Ishikawa (cell line): ENCODE results near the gene OSBPL1A.

ENCODE experiments used
- CEBPB ChIP-seq: IDR thresholded peaks from 2 replicates; pipeline ENCODE4 v1.6.1; 2012
- CREB1 ChIP-seq: IDR thresholded peaks from 2 replicates; pipeline ENCODE4 v1.6.1; 2012; ENCODE audit warnings: low read depth
- EGR1 ChIP-seq: IDR thresholded peaks from 2 replicates; pipeline ENCODE4 v1.6.1; 2012
- EP300 ChIP-seq: IDR thresholded peaks from 2 replicates; pipeline ENCODE4 v1.6.1; 2012; ENCODE audit warnings: borderline replicate concordance
- FOXM1 ChIP-seq: IDR thresholded peaks from 2 replicates; pipeline ENCODE4 v1.6.1; 2012; ENCODE audit warnings: low read depth, borderline replicate concordance
- NFIC ChIP-seq: IDR thresholded peaks from 2 replicates; pipeline ENCODE4 v1.6.1; 2012
- RAD21 ChIP-seq: IDR thresholded peaks from 2 replicates; pipeline ENCODE4 v1.6.1; 2012; ENCODE audit warnings: low read depth
- TAF1 ChIP-seq: IDR thresholded peaks from 2 replicates; pipeline ENCODE4 v1.6.1; 2012; ENCODE audit warnings: low read depth, mild to moderate bottlenecking
- TCF12 ChIP-seq: IDR thresholded peaks from 2 replicates; pipeline ENCODE4 v1.6.1; 2012; ENCODE audit warnings: low read depth
- TEAD4 ChIP-seq: IDR thresholded peaks from 2 replicates; pipeline ENCODE4 v1.6.1; 2012
- YY1 ChIP-seq: IDR thresholded peaks from 2 replicates; pipeline ENCODE4 v1.6.1; 2012; ENCODE audit warnings: low read depth
- ZBTB7A ChIP-seq: IDR thresholded peaks from 2 replicates; pipeline ENCODE4 v1.6.1; 2012; ENCODE audit warnings: low read depth
- TF ChIP-seq, protein P1 (sequence below): IDR thresholded peaks from 2 replicates; pipeline ENCODE4 v1.6.1; 2012; ENCODE audit warnings: low read depth, mild to moderate bottlenecking
- TF ChIP-seq, protein P2 (sequence below): IDR thresholded peaks from 2 replicates; pipeline ENCODE4 v1.6.1; 2012
- TF ChIP-seq, protein P3 (sequence below): IDR thresholded peaks from 2 replicates; pipeline ENCODE4 v1.6.1; 2012

The OSBPL1A gene

DNA sequence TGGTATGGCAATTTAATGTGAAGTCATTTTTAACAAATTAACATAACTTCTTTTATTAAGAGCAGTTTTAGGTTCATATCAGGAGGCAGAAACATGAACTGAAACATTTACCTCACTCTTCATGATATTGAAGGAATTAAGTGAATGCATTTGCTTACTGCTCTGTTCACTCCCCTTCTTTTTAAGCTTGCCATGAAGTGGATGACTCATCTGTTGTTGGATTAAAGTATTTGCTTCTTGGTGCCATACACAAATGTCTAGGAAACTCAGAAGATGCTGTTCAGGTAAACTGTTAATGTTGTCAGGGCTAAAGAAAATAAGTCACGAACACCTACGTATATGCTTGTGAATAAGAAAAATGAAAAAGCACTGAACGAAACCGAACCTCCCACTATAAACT lies 268.9 kb downstream of the OSBPL1A start:
- no peak for TF ChIP-seq NFIC
- TF ChIP-seq, protein P1, sequence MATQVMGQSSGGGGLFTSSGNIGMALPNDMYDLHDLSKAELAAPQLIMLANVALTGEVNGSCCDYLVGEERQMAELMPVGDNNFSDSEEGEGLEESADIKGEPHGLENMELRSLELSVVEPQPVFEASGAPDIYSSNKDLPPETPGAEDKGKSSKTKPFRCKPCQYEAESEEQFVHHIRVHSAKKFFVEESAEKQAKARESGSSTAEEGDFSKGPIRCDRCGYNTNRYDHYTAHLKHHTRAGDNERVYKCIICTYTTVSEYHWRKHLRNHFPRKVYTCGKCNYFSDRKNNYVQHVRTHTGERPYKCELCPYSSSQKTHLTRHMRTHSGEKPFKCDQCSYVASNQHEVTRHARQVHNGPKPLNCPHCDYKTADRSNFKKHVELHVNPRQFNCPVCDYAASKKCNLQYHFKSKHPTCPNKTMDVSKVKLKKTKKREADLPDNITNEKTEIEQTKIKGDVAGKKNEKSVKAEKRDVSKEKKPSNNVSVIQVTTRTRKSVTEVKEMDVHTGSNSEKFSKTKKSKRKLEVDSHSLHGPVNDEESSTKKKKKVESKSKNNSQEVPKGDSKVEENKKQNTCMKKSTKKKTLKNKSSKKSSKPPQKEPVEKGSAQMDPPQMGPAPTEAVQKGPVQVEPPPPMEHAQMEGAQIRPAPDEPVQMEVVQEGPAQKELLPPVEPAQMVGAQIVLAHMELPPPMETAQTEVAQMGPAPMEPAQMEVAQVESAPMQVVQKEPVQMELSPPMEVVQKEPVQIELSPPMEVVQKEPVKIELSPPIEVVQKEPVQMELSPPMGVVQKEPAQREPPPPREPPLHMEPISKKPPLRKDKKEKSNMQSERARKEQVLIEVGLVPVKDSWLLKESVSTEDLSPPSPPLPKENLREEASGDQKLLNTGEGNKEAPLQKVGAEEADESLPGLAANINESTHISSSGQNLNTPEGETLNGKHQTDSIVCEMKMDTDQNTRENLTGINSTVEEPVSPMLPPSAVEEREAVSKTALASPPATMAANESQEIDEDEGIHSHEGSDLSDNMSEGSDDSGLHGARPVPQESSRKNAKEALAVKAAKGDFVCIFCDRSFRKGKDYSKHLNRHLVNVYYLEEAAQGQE = no peak
- no peak for TF ChIP-seq ZBTB7A
- no peak for TF ChIP-seq TEAD4
- TF ChIP-seq CREB1 = no peak
- TF ChIP-seq, protein P2, sequence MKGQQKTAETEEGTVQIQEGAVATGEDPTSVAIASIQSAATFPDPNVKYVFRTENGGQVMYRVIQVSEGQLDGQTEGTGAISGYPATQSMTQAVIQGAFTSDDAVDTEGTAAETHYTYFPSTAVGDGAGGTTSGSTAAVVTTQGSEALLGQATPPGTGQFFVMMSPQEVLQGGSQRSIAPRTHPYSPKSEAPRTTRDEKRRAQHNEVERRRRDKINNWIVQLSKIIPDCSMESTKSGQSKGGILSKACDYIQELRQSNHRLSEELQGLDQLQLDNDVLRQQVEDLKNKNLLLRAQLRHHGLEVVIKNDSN = no peak
- TF ChIP-seq FOXM1 = no peak
- no peak for TF ChIP-seq RAD21
- TF ChIP-seq YY1 = no peak
- TF ChIP-seq CEBPB = no peak
- no peak for TF ChIP-seq TCF12
- TF ChIP-seq EP300 = no peak
- TF ChIP-seq EGR1 = no peak
- no peak for TF ChIP-seq TAF1
- TF ChIP-seq, protein P3, sequence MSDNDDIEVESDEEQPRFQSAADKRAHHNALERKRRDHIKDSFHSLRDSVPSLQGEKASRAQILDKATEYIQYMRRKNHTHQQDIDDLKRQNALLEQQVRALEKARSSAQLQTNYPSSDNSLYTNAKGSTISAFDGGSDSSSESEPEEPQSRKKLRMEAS = no peak

DNA sequence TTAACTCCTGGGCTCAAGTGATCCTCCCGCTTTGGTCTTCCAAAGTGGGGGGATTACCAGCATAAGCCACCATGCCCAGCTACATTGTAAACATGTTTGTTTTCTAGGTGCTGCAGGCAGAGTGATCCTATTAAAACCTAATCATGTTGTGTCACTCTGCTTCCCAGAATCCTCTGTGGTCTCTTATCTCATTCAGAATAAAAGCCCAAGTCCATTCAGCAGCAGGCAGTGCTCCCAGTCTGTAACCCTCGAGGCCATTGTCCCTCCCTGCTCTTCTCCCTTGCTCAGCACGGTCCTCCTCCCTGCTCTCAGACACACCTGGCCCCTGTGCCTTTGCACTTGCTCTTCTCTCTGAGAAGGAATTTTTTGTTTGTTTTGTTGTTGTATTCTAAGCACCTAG lies 269.9 kb downstream of the OSBPL1A start:
- no peak for TF ChIP-seq RAD21
- no peak for TF ChIP-seq CREB1
- no peak for TF ChIP-seq EP300
- TF ChIP-seq TAF1 = no peak
- TF ChIP-seq ZBTB7A = no peak
- TF ChIP-seq TEAD4 = no peak
- TF ChIP-seq, protein P2 = no peak
- no peak for TF ChIP-seq FOXM1
- no peak for TF ChIP-seq NFIC
- TF ChIP-seq TCF12 = no peak
- TF ChIP-seq, protein P1 = no peak
- TF ChIP-seq YY1 = no peak
- TF ChIP-seq CEBPB = no peak
- TF ChIP-seq, protein P3 = no peak

DNA sequence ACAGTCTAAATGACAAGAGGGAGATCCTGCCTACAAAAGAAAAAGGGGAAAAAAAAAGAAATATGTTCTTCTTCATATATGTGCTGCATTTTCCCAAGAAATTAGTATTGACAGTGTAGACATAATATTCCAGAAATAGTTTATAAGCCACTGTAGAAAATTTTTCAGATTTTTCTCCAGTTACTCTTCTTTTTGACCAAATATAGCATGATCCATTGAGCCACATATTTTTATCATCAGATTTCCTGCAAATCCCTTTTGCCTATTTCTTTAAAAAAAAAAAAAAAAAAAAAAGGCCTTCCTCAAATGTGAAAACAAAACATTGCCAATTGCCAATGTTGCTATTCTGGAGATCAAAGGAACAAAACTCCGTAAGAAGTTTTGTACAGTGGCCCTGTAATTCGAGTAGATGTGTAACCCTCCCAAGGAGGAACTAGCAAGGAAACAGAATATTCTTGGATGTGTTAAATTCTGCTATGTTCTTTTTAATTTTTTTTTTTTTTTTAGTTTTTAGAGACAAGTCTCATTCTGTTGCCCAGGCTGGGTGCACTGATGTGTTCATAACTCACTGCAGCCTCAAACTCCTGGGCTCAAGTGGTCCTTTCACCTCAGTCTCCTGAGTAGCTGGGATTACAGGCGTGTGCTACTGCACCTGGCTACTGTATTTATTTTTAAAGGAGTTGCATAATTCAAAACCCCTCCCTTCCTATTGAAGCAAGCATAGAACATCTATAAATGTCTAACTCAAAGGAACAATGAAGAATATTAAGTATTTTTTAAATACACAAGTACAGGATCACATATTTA lies 271.3 kb downstream of the OSBPL1A start:
- TF ChIP-seq YY1 (no peak), ZBTB7A (no peak), CEBPB (no peak), EGR1 (no peak), RAD21 (no peak), NFIC (no peak), FOXM1 (no peak), TCF12 (no peak), EP300 (no peak)
- TF ChIP-seq, protein P1 = no peak
- TF ChIP-seq, protein P3 = no peak
- TF ChIP-seq, protein P2 = no peak
